ENCODE data around the gene CORO1C.
"Not testable (repeated sequence)": the region's sequence is repeated elsewhere in the genome, so short reads cannot be mapped to it uniquely, and the experiment has no call there.

The CORO1C gene

DNA sequence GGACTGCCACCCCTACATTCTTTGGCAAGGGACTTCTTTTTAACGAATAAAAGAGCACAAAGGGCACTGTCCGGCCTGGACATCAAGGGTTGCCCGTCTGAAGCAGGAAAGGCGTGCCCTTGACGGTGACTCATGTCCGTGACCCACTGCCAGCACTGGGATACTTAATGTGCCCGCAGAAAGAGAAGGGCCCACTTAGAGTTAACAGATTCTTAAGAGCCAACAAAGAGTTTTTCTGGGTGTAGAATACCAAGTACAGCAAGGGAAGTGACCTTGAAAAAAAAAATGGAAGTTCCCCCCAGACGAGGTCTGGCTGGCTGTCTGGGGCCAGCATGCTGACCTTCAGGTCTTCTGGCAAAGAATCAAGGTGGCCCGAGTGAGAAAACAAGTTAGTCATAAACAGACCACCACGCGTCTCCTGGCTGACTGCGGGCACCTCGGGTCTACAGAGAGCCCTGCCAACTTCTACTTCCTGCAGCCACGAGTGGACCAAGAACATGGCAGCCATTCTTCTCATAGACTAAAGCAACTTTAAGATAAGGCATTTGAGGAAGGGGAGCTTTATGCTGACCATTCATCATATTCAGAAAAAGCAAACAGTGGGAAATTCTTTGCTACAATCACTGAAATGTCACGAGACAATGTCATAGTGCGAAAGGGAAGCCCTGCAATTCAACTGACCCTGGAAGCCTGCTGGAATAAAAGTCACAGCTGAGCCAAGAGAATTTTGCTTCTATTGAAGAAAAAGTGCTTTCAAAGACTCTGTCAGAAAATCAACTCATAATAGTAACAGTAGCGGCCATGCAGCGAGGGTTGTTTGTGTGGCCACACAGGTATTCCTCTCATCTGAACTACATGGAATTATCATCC is 87.1 kb downstream of the CORO1C start:
- DNase-seq = no peak

DNA sequence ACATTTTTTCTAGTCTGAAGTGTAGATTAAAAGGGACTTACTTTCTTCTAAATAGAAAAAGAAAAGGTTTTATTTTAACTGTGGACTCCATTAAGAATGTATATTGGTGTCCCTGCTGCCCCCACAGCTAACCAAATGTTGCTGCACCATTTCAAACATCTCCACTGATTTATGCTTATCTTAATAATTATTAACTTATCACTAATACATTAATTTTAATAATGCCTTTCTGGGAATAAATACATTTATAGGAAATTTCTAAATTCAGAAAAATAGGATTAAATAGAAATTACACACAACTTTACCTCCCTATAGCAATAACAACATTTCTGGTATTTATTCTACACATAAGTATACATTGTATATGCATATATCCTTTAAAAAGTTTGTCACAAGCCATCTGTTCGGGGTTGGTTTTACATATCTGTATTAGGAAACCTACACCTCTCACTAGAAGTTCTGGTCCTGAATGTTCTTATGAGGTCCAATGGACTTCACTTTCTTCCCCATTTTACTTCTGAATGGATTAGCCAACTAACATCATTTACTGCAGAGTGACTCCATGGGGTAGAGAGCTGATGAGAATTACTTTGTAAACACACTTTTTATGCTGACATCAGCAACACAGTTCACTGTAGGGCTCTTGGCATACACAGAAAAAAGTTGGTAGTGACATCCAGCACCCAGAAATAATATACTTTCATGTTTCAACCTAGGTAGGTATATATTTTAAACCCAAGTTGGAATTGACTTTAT is 88.2 kb downstream of the CORO1C start:
- no peak for DNase-seq

DNA sequence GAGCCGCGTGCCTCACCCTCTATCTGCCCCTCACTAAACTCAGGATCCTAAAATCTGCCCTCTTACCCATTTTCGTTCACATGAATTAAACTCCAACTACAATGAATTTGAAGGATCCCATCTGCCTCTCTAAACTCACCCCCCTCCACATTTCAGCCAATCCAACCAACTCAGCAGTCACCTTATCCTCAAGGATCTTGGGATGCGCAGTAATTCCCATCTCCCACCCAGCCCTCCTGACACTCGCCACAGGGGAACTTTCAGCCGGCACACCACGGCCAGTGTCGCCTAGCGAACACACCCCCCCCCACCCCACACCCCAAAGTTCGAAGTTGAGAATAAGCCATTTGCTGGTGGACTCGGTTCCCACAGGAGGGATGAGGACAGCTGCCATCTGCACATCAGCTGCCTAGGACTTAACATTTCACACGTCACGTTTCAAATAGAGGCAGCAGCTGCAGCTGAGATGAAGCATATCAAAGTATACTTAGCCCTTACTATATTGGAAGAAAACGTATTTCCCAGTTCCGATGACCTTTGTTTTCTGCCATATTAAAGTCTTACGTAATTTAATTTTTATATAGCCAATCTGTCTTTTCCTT is 88.9 kb downstream of the CORO1C start:
- DNase-seq = no peak

DNA sequence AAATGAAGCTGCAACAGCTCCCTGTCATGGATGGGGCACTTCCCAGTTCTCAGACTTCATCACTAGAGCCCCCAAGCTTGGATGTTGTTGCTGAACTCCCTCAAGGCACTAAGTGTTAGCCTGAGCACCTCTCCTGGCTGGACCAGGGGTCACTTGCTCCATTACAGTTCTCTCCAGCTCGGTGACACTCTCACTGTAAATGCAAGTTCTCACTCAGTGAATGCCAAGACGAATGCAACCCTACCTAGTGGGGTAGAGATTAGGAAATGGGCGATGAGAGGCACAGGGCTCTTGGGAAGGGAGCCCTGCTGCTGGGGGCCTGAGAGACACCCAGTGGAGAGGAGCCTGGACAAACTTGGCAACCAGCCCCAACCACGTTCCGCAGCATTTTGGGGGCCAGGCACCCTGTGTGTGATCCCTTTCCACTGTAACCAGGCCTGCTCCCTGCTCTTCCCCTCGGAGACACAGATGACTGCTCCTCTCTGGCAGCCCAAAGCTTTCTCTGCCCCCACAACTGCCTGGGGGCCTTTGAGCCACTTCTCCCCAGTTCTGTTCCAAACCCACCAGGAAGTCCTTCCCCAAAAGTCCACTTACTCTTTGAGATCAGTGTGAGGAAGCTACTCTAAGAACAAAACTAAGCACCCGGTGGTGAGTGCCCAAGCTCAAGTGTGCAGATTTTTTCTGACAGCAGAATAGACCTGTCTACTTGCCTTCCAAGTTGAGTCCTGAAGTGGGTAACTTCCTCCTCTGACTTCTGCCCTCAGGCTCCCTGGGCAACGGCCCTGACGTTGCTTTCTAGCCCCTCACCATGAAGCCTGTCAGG is 89.7 kb downstream of the CORO1C start:
- no peak for DNase-seq

DNA sequence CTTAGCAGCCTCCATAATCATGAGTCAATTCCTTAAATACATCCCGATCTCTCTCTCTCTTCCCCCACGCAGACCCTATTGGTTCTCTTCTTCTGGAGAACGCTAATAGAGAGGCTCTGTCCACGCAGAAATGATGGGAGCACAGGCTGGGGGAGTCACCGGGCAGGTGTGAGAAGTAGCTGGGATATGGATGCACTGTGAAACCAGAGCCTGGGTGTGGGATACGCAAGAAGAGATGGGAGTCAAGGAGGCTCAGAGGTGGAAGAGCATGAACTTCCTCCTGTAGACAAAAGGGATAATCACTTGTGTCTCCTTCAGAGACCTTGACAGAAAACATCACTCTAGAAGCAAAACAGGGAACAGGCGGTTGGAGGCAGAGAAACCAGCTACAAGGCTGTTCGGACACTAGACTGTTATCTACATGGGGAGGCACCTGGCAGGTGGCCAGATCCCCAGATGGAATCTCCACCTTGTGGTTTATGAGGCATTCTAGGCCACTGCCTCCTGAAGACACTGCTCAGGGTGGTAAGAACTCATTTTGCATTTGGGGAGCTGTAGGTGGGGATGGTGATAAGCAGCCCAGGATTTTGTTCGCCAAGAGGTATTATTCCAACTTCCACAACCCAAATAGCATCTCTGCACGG is 90.4 kb downstream of the CORO1C start:
- DNase-seq = no peak

DNA sequence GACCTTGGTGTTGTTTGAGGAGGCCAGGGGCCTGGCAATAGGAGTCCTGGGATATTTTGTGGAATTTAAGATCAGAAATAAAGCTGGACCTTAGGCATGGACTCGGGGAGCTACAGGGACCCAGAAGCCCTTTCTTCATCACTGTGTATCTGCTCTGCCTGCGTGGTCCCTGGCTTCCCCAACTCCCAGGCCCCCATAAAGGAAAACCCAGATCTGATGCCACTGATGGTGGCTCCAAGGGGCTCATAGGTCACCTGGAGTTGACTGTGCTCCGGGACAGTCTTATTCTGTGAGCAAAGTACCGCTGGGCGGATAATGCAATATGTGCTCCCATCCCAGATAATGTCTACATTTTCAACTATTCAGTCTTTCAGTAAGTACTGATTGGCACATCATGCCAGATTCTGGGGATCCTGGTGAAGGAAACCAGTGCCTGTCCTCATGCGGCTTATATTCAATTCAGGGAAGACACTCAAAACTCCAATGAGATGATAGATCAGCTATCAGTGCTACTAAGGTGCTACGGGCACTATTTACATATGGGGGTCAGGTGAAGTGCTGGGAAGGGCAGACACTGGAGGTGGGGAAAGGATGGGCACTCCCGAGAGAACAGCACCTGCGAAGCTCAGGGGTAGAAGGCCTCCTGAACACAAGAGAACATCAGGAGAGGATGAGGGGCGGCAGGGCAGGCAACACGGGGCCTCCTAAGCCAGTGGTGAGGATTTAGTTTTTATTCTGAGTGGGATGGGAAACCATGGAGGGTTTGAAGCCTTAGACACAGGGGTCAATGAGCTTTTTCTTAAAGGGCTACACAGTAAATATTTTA is 92.1 kb downstream of the CORO1C start:
- no peak for DNase-seq

DNA sequence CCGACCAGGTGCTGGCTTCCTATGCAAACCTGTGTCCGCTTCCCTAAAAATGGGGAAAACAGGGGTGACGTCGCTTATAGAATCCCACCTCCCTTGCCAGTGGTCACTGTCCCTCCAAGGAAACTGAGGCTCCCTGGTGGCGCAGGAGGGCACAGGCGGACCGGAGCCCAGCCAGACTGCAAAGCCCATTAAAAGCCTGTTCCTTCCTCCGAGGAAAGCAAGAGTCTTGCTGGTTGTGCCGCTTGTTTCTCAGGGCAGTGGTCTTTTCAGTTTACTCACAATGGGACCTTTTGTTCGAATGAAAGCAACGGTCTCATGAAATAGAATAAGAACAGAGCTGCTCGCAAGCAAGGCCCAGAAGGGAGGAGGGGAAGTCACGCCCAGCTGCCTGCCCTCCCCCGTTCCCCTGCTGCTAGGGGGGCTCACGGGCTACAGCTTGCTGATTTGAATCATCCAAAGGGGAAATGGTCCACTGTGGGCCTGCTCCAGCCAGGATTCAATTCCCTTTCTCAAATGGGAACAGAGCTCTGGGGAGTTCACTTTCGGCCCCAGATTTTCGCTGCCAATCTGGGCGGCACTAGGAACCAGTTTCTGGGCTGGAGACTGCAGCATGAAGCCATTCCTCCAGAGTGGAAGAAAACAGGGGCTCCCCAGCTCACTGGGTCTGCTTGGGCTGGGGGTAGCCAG is 93.0 kb downstream of the CORO1C start:
- no peak for DNase-seq

DNA sequence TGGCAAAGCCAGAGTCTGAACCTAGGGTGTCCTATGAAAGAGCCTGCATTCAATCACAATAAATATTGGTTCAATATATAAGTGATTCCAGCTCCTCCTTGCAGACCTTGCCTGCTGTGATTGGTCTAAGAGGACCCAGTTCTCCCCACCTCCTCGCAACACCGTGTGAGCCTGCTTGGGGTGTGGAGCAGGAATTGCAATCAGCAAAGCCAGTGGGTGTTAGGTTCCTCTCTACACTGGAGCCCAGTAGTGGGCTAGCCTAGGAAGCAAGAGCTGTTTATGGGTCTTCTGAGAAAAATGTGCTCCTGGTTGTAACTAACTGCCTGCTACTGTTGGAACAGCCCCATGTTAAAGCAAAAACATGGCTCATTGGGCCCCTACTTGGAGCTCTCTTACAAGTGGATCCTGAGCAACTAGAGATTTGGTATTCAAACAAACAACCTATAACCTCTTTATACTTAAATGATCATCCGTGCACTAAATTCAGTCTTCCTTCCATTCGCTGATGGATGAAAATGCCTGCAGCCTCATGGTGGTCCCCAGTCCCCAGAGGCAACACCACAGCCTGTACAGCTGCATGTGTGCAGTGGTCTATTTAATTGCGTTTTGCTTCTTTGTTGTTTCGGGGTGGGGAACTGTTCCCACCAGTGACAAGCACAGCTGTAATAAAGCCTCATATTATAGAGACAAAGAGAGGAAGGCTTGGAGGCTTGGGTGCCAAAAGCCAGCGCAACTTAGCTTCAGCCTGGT is 93.9 kb downstream of the CORO1C start:
- no peak for DNase-seq

DNA sequence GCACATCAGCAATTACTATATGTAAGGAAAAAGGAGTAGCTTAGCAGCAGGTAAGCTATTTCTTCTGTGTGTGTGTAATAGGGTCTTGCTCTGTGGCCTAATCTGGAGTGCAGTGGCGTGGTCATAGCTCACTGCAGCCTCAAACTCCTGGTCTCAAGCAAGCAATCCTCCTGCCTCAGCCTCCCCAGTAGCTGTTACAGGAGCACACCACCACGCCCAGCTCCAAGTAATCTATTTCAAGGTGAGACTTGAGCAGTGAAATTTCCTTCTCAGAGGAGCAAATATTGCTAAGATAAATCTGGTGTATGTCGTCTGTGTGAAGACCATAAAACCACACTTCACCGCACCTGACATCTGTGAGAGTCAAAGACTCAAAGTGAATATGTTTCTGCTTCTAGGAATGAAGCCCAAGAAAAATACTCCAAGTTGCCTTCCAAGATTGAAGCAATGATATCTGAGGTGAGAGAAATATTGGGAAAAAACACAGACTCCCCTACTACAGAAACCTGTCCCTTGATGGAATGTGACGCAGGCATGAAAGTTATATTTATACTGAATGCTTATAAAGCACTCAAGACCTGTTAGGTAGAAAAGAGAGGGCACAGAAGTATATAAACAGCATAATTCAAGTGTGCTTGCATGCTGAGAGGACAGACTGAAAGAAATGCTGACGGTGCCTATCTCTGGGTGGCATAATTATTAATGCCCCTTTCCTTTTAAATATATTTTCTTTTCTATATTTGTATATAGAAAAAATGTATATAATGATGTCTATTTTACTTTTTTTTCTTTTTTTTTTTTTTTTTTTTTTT is 95.1 kb downstream of the CORO1C start:
- no peak for DNase-seq

DNA sequence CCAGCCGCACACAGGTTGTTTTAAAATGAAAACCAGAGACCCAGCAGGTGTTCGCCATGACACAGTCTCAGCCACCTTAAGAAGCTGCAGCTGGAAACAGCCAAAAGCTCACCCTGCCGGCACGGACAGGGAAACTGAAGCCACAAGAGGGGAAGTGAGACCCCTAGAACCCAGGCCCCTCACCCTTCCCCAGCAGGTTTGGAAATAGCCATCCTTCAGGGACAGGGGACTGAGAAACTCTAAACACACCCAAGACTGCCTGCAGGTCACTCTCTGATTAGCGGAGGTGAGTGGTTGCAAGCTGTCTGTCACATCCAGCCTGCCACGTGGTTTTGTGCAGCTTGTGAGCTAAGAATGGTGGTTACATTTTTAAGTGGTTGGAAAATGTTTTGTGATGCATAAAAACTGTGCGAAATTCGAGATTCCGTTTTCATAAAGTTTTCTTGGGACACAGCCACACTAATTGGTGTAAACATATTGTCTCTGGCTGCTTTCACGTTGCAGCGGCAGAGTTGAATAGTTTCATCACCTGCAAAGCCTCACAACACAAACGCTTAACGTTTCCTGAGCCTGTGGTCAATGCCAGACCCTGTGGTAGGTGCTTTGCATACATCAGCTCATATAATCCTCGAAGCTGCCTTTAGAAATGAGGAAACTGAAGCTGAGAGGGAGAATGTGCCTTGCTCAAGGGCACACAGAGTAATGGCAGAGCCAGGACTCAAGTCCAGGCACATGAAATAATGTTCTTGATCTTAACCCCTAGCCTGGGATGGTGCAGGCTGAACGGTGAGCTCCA is 95.9 kb downstream of the CORO1C start:
- DNase-seq = no peak

DNA sequence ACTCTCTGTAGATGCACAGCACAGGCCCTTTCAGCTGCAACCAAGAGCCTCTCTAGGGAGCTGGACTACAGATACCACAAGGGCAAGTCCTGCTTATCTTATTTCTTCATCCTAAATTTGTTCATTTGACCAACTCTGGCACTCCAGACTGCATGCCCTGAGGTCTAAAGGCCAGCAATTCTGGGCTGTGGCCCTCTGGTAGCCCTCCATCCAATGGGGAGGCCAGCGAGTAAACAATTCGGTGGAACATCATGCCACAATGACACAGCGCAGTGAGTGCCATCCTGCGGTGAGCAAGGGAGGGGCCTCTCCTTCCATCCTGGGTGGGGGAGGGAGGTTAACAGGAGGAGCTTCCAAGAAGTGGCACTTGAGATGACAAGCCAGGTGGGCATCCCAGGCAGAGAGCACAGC is 97.0 kb downstream of the CORO1C start:
- no peak for DNase-seq

DNA sequence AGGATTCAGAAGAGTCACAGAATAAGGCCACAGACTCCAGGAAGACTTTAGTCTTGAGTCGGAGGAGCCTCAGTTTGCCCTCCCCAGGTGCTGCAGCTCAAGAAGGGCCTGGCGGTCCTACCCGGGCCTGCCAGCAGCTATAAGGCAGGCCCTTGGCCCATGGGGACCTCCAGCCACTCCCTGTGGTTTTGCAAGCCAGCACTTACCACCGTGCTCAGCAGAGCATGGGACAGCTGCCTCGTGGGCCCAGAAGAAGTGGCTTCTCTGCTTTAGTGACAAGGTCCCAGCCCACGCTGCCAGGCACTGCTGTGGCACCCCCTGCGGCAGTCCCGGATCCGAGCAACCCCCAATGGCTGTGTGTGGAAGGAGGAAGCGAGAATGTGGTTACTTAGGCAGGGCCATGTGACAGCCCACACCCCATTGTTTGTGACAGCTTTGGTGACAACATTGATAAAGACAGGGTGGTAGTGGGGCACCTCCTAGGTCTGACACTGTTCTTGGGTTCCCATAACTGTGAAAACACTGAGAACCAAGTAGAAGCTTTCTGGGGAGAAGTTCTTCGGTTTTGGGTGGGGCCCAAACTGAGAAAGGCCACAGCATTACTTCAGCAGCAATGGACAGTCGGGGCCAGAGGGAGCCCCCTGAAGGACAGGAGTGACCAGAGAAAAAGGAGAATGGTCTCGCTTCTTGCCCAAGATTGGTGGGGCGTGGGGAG is 97.6 kb downstream of the CORO1C start, which contains the start of gene SELPLG:
Gene SELPLG (minus strand): TSS at position 361 of the 715 bp plus-strand sequence. CDS start 9,587 bp downstream, outside the sequence.
- DNase-seq = no peak

DNA sequence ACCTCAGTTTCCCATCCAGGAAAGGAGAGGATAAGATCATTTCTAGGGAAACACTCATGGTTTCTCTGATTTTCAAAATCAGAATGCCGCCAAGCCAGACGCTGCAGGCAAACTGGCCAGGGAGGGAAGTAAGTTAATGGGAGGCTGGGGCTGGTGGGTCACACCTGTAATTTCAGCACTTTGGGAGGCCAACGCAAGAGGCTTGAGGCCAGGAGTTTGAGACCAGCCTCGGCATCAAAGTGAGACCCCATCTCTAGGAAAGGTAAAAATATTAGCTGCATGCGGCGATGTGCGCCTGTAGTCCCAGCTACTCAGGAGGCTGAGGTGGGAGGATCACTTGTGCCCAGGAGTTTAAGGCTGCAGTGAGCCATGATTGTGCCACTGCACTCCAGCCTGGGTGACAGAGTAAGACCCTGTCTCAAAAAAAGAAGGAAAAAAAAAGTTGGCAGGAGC is 98.2 kb downstream of the CORO1C start:
- DNase-seq = no peak

DNA sequence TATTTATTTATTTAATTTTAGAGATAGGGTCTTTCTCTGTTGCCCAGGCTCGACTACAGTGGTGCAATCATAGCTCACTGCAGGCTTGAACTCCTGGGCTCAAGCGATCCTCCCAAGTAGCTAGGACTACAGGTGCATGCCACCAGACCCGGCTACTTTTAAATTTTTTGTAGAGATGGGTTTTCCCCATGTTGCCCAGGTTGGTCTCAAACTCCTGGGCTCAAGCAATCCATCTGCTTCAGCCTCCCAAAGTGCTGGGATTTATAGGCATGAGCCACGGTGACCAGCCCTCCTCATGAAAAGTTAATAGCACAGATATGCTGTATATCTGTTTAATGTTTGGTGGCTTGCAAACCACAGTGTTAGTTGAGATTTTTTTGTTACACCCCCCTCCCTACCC is 100.1 kb downstream of the CORO1C start:
- not testable (repeated sequence) for DNase-seq

DNA sequence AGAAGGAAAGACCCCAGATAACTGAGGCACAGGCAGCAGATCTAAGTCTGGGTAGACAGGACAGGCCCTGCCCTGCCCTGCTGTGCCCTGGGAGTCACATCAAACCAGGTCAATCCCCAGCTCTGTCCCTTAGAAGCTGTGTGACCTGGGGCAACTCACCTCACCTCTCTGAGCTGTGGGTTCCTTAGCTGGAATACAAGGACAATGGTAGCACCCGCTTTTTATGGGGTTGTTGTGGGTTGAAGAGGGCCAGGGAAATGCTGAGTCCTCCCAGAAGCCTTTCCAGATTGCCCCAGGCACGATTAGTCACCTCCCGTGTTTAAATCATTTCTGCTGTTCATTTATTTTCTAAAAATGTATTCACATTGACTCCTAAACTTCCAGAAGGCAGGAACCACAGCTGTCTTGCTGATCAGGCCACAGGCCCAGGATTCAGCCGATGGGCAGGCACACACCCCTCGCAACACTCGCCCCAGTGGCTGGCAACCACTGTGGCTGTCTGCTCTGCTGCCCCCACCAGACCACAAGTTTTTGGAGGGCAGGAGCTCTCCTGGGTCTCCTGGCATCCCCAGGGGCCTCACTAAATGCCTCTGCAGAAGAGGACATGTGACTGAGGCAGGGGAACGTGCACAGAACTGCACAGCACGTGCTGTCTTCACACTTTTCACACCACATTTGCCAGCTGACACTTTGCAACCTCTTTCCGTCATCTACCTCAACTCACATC is 100.7 kb downstream of the CORO1C start:
- no peak for DNase-seq

DNA sequence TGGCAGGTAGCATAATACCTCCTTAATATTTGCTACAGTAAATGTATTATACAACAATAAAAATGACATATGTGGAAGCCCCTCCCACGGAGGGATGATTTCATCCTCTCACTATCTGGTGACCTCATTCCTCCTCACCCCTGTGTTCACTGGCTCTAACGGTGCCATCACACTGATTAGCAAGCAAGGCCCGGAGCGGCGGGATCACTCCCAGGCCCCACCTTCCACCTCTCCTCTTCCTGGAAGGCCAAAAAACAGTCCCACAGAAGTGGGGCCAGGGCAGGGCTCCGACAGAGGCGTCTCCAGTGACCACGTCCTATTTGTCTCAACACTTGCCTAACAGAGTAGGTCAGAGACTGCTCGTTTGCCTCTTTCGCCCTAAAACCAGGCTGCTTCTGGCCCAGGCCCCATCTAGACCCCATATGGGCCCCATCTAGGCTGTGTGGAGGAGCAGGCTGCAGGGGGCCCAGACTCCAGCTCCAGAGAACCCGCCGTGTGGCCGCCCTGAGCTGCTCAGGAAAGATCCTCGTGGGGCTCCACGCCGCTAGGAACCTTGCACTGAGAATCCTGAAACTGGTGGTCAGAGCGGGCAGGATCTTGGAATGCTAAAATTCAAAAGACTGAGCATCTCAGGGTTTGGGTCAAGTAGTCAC is 101.4 kb downstream of the CORO1C start:
- no peak for DNase-seq
